HEK293 (cell line): Measurements from ENCODE around the gene DIPK1C.

Experiments
- CTCF ChIA-PET: fragments of 350-600 bp; formaldehyde crosslinking; extraction: SDS; loops from one replicate; lab custom pipeline; 2021; ENCODE audit warnings: antibody characterized with exemption; lab: Yijun Ruan, JAX
- POLR2A ChIA-PET: fragments of 300-600 bp; formaldehyde crosslinking; extraction: SDS; loops from one replicate; lab custom pipeline; 2020; ENCODE audit warnings: antibody characterized with exemption, inconsistent platforms; lab: Yijun Ruan, JAX
- H3K27ac ChIP-seq: fragments of 200-500 bp; sonication (Bioruptor generic); 2 replicates; pipeline ENCODE4 v1.5.1; 2014; ENCODE audit warnings: low read depth, low read length, control low read depth, inconsistent platforms; ENCODE audit errors: extremely low read depth
- H3K36me3 ChIP-seq, 2 experiments: fragments of 200-500 bp in 1 of 2; sonication (Bioruptor generic) in 1 of 2; 1 replicate in 1 of 2; 2 replicates in 1 of 2; pipeline ENCODE4 v1.5.1; 2014 to 2017; ENCODE audit warnings: inconsistent platforms in 2 of 2, low read length in 2 of 2; ENCODE audit not compliant: control insufficient read depth in 2 of 2, insufficient read depth in 1 of 2
- H3K4me1 ChIP-seq: fragments of 200-500 bp; sonication (Bioruptor generic); 2 replicates; pipeline ENCODE4 v1.5.1; 2014; ENCODE audit warnings: mild to moderate bottlenecking, low read length, inconsistent platforms; ENCODE audit not compliant: control insufficient read depth, insufficient read depth
- H3K4me3 ChIP-seq: 2 replicates; pipeline ENCODE4 v1.5.1; 2011; ENCODE audit warnings: low read depth, mild to moderate bottlenecking, control low read depth, low read length, moderate library complexity
- H3K9me3 ChIP-seq: fragments of 200-500 bp; sonication (Bioruptor generic); 2 replicates; pipeline ENCODE4 v1.5.1; 2014; ENCODE audit warnings: low read depth, low read length, inconsistent platforms; ENCODE audit not compliant: control insufficient read depth, insufficient read depth
- GLIS1 ChIP-seq: fragments of 450-650 bp; formaldehyde crosslinking; IDR thresholded peaks from 2 replicates; pipeline ENCODE4 v1.5.1; 2016; ENCODE audit warnings: missing biosample characterization, missing genetic modification characterization
- KLF7 ChIP-seq: fragments of 450-650 bp; formaldehyde crosslinking; IDR thresholded peaks from 2 replicates; pipeline ENCODE4 v1.5.1; 2016; ENCODE audit warnings: missing biosample characterization, missing genetic modification characterization, borderline replicate concordance
- REPIN1 ChIP-seq: fragments of 450-650 bp; formaldehyde crosslinking; IDR thresholded peaks from 2 replicates; pipeline ENCODE4 v1.5.1; 2017; ENCODE audit warnings: missing biosample characterization, missing genetic modification characterization, low read depth
- SCRT1 ChIP-seq: fragments of 450-650 bp; formaldehyde crosslinking; IDR thresholded peaks from 2 replicates; pipeline ENCODE4 v1.5.1; 2016; ENCODE audit warnings: missing biosample characterization, missing genetic modification characterization, borderline replicate concordance
- SCRT2 ChIP-seq: fragments of 450-650 bp; formaldehyde crosslinking; IDR thresholded peaks from 2 replicates; pipeline ENCODE4 v1.5.1; 2016; ENCODE audit warnings: missing biosample characterization, missing genetic modification characterization
- TCF7L2 ChIP-seq: IDR thresholded peaks from 2 replicates; pipeline ENCODE4 v1.6.1; 2011; ENCODE audit warnings: low read depth, mild to moderate bottlenecking, inconsistent platforms, low read length, moderate library complexity, borderline replicate concordance
- ZBTB20 ChIP-seq: fragments of 450-650 bp; formaldehyde crosslinking; IDR thresholded peaks from 2 replicates; pipeline ENCODE4 v1.5.1; 2016; ENCODE audit warnings: missing biosample characterization, missing genetic modification characterization
- ZNF157 ChIP-seq: fragments of 450-650 bp; formaldehyde crosslinking; IDR thresholded peaks from 2 replicates; pipeline ENCODE4 v1.5.1; 2016; ENCODE audit warnings: missing biosample characterization, missing genetic modification characterization
- ZNF169 ChIP-seq: fragments of 450-650 bp; formaldehyde crosslinking; IDR thresholded peaks from 2 replicates; pipeline ENCODE4 v1.5.1; 2016; ENCODE audit warnings: missing biosample characterization, missing genetic modification characterization
- ZNF175 ChIP-seq: fragments of 450-650 bp; formaldehyde crosslinking; IDR thresholded peaks from 2 replicates; pipeline ENCODE4 v1.5.1; 2016; ENCODE audit warnings: missing biosample characterization, missing genetic modification characterization
- ZNF335 ChIP-seq: fragments of 450-650 bp; formaldehyde crosslinking; conservative IDR thresholded peaks from 2 replicates; pipeline ENCODE4 v1.5.1; 2016; ENCODE audit warnings: missing biosample characterization, missing genetic modification characterization
- ZNF510 ChIP-seq: fragments of 450-650 bp; formaldehyde crosslinking; IDR thresholded peaks from 2 replicates; pipeline ENCODE4 v1.5.1; 2018; ENCODE audit warnings: mild to moderate bottlenecking, missing genetic modification characterization, missing biosample characterization; ENCODE audit not compliant: insufficient replicate concordance
- ZNF521 ChIP-seq: fragments of 450-650 bp; formaldehyde crosslinking; IDR thresholded peaks from 2 replicates; pipeline ENCODE4 v1.5.1; 2017; ENCODE audit warnings: missing biosample characterization, mild to moderate bottlenecking, missing genetic modification characterization
- ZNF600 ChIP-seq: fragments of 450-650 bp; formaldehyde crosslinking; IDR thresholded peaks from 2 replicates; pipeline ENCODE4 v1.5.1; 2016; ENCODE audit warnings: missing biosample characterization, missing genetic modification characterization
- ZNF664 ChIP-seq: fragments of 450-650 bp; formaldehyde crosslinking; IDR thresholded peaks from 2 replicates; pipeline ENCODE4 v1.5.1; 2016; ENCODE audit warnings: missing biosample characterization, missing genetic modification characterization
- ZNF768 ChIP-seq: fragments of 450-650 bp; formaldehyde crosslinking; IDR thresholded peaks from 2 replicates; pipeline ENCODE4 v1.5.1; 2018; ENCODE audit warnings: missing biosample characterization, mild to moderate bottlenecking, missing genetic modification characterization
- TF ChIP-seq, protein P1 (sequence below): fragments of 450-650 bp; formaldehyde crosslinking; IDR thresholded peaks from 2 replicates; pipeline ENCODE4 v1.5.1; 2016; ENCODE audit warnings: missing biosample characterization, missing genetic modification characterization
- TF ChIP-seq, protein P2 (sequence below): fragments of 450-650 bp; formaldehyde crosslinking; IDR thresholded peaks from 2 replicates; pipeline ENCODE4 v1.5.0; 2017; ENCODE audit warnings: missing biosample characterization, missing genetic modification characterization, borderline replicate concordance
- TF ChIP-seq, protein P3 (sequence below): fragments of 450-650 bp; formaldehyde crosslinking; IDR thresholded peaks from 2 replicates; pipeline ENCODE4 v1.5.1; 2016; ENCODE audit warnings: missing biosample characterization, missing genetic modification characterization
- TF ChIP-seq, protein P4 (sequence below): fragments of 450-650 bp; formaldehyde crosslinking; IDR thresholded peaks from 2 replicates; pipeline ENCODE4 v1.5.1; 2016; ENCODE audit warnings: missing biosample characterization, missing genetic modification characterization
- TF ChIP-seq, protein P5 (sequence below): fragments of 450-650 bp; IDR thresholded peaks from 2 replicates; pipeline ENCODE4 v1.5.1; 2018; ENCODE audit warnings: missing biosample characterization, missing genetic modification characterization

Gene DIPK1C

DNA sequence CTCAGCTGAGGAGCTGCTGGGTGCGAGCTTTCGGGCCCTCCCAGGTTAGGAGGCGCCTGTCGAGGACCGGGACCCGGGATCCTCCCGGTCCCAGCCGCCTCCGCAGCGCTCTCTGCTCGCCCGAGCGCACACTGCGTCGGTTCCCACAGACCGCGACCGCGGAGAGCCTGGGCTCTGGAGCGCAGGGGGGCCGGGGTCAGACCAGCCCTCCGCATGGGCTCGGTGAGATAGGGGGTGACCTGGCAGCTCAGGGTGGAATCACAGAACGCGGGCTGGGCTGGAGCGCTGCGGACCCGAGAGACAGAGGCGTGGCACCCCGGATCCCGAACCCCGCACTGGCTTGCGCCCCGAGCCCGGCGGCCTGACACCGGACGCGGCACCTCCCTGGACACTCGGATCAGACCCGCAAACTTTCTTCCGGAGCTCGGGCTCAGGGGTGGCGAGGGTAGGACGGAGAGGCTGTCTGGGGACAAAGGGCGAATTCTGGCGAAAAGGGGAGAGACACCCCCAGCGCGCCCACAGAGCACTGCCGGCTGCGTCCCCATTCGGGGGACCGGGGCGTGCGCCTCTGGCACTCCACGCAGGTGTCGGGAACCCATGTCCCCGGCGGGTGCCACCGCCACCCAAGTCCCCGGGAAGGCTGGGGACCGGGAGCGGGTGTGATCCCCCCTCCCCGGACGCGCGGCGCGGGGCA is 612 bp downstream of the DIPK1C start (continued):
- TF ChIP-seq, protein P1, sequence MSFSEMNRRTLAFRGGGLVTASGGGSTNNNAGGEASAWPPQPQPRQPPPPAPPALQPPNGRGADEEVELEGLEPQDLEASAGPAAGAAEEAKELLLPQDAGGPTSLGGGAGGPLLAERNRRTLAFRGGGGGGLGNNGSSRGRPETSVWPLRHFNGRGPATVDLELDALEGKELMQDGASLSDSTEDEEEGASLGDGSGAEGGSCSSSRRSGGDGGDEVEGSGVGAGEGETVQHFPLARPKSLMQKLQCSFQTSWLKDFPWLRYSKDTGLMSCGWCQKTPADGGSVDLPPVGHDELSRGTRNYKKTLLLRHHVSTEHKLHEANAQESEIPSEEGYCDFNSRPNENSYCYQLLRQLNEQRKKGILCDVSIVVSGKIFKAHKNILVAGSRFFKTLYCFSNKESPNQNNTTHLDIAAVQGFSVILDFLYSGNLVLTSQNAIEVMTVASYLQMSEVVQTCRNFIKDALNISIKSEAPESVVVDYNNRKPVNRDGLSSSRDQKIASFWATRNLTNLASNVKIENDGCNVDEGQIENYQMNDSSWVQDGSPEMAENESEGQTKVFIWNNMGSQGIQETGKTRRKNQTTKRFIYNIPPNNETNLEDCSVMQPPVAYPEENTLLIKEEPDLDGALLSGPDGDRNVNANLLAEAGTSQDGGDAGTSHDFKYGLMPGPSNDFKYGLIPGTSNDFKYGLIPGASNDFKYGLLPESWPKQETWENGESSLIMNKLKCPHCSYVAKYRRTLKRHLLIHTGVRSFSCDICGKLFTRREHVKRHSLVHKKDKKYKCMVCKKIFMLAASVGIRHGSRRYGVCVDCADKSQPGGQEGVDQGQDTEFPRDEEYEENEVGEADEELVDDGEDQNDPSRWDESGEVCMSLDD (tag by site-specific recombination) = peak; percentile 62

DNA sequence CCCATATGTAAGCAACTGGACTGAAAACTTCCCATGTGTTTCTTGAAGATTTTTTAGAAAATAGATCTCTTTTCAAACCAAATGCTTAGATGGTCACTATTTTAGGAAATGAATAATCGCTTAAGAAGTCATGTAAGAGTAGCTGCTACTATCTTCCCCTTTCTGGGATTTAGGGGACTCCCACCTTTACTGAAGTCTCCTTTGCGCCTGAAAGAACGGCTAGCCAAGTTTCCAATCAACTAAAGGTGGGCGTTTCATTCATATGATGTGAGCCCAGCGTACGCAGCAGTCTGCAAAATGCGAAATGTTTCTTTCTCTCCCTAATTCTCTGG is 1.1 kb downstream of the DIPK1C start:
- H3K27ac ChIP-seq = no peak overlapping the region
- no peaks in the 10 kb centered on the region for H3K9me3 ChIP-seq
- H3K4me1 ChIP-seq = no peaks in the 10 kb centered on the region
- H3K4me3 ChIP-seq = no peak overlapping the region; the same call in 1 of the 2 replicates
- CTCF ChIA-PET = interaction anchor here (0.6 to 1.3 kb wide), 2 partner anchors 21 to 95 kb away, joined by 3 to 4 read pairs; no protein-coding TSS in a partner anchor
- no peak for TF ChIP-seq ZNF169 (tag by site-specific recombination)
- no peak for TF ChIP-seq ZNF335 (tag by site-specific recombination)
- TF ChIP-seq, protein P2, sequence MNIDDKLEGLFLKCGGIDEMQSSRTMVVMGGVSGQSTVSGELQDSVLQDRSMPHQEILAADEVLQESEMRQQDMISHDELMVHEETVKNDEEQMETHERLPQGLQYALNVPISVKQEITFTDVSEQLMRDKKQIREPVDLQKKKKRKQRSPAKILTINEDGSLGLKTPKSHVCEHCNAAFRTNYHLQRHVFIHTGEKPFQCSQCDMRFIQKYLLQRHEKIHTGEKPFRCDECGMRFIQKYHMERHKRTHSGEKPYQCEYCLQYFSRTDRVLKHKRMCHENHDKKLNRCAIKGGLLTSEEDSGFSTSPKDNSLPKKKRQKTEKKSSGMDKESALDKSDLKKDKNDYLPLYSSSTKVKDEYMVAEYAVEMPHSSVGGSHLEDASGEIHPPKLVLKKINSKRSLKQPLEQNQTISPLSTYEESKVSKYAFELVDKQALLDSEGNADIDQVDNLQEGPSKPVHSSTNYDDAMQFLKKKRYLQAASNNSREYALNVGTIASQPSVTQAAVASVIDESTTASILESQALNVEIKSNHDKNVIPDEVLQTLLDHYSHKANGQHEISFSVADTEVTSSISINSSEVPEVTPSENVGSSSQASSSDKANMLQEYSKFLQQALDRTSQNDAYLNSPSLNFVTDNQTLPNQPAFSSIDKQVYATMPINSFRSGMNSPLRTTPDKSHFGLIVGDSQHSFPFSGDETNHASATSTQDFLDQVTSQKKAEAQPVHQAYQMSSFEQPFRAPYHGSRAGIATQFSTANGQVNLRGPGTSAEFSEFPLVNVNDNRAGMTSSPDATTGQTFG (tag by site-specific recombination) = no peak
- TF ChIP-seq KLF7 (tag by site-specific recombination) = no peak
- TF ChIP-seq ZNF664 (tag by site-specific recombination) = no peak
- no peak for TF ChIP-seq ZNF510
- no peak for TF ChIP-seq SCRT2 (tag by site-specific recombination)
- TF ChIP-seq, protein P3, sequence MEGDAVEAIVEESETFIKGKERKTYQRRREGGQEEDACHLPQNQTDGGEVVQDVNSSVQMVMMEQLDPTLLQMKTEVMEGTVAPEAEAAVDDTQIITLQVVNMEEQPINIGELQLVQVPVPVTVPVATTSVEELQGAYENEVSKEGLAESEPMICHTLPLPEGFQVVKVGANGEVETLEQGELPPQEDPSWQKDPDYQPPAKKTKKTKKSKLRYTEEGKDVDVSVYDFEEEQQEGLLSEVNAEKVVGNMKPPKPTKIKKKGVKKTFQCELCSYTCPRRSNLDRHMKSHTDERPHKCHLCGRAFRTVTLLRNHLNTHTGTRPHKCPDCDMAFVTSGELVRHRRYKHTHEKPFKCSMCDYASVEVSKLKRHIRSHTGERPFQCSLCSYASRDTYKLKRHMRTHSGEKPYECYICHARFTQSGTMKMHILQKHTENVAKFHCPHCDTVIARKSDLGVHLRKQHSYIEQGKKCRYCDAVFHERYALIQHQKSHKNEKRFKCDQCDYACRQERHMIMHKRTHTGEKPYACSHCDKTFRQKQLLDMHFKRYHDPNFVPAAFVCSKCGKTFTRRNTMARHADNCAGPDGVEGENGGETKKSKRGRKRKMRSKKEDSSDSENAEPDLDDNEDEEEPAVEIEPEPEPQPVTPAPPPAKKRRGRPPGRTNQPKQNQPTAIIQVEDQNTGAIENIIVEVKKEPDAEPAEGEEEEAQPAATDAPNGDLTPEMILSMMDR (tag by site-specific recombination) = no peak
- TF ChIP-seq ZNF521 (tag by site-specific recombination) = no peak
- H3K36me3 ChIP-seq = no peaks in the 10 kb centered on the region
- POLR2A ChIA-PET = no interaction called here

DNA sequence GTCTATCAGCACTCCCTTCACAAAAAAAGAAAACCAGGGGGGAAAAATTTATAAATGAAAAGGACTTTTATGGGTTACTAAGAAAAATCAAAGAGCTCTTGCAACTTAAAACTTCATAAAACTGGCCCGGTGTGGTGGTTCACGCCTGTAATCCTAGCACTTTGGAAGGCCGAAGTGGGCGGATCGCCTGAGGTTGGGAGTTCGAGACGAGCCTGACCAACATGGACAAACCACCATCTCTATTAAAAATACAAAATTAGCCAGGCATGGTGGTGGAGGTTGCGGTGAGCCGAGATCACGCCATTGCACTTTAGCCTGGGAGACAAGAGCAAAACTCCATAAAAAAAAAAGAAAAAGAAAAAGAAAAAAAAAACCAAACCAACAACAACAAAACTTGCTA is 1.7 kb downstream of the DIPK1C start:
- Histone ChIP-seq H3K4me3 (no peak overlapping the region), H3K36me3 (no peaks in the 10 kb centered on the region), H3K27ac (no peak overlapping the region), H3K4me1 (no peaks in the 10 kb centered on the region), H3K9me3 (no peaks in the 10 kb centered on the region)
- CTCF ChIA-PET = interaction anchor here (1.3 to 1.5 kb wide), 2 partner anchors 22 to 102 kb away, joined by 3 read pairs; no protein-coding TSS in a partner anchor
- POLR2A ChIA-PET = no interaction called here
- TF ChIP-seq TCF7L2 = no peak
- no peak for TF ChIP-seq ZNF175
- no peak for TF ChIP-seq SCRT2 (tag by site-specific recombination)
- TF ChIP-seq ZNF664 (tag by site-specific recombination) = no peak
- no peak for TF ChIP-seq ZBTB20 (tag by site-specific recombination)
- TF ChIP-seq ZNF600 (tag by site-specific recombination) = no peak
- TF ChIP-seq, protein P4, sequence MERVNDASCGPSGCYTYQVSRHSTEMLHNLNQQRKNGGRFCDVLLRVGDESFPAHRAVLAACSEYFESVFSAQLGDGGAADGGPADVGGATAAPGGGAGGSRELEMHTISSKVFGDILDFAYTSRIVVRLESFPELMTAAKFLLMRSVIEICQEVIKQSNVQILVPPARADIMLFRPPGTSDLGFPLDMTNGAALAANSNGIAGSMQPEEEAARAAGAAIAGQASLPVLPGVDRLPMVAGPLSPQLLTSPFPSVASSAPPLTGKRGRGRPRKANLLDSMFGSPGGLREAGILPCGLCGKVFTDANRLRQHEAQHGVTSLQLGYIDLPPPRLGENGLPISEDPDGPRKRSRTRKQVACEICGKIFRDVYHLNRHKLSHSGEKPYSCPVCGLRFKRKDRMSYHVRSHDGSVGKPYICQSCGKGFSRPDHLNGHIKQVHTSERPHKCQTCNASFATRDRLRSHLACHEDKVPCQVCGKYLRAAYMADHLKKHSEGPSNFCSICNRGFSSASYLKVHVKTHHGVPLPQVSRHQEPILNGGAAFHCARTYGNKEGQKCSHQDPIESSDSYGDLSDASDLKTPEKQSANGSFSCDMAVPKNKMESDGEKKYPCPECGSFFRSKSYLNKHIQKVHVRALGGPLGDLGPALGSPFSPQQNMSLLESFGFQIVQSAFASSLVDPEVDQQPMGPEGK (tag by site-specific recombination) = no peak
- no peak for TF ChIP-seq SCRT1 (tag by site-specific recombination)
- TF ChIP-seq REPIN1 (tag by site-specific recombination) = no peak
- TF ChIP-seq ZNF157 = no peak
- TF ChIP-seq, protein P5, sequence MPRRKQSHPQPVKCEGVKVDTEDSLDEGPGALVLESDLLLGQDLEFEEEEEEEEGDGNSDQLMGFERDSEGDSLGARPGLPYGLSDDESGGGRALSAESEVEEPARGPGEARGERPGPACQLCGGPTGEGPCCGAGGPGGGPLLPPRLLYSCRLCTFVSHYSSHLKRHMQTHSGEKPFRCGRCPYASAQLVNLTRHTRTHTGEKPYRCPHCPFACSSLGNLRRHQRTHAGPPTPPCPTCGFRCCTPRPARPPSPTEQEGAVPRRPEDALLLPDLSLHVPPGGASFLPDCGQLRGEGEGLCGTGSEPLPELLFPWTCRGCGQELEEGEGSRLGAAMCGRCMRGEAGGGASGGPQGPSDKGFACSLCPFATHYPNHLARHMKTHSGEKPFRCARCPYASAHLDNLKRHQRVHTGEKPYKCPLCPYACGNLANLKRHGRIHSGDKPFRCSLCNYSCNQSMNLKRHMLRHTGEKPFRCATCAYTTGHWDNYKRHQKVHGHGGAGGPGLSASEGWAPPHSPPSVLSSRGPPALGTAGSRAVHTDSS (tag by site-specific recombination) = no peak
- TF ChIP-seq ZNF510 = no peak
- TF ChIP-seq GLIS1 = no peak
- TF ChIP-seq ZNF768 (tag by site-specific recombination) = no peak
- TF ChIP-seq, all 188 proteins: peak for 0
